AG09309 (cell line): ENCODE data around the gene HPSE.
"Not testable (repeated sequence)": the region's sequence is repeated elsewhere in the genome, so short reads cannot be mapped to it uniquely, and the experiment has no call there.

ENCODE experiments used
- DNase-seq: peaks from one replicate; pipeline ENCODE4 v3.0.0-alpha.2; 2010; ENCODE audit warnings: low read depth
- H3K4me3 ChIP-seq: 2 replicates; pipeline ENCODE4 v1.5.1; 2011; ENCODE audit warnings: mild to moderate bottlenecking, low read depth, low read length, moderate library complexity; ENCODE audit not compliant: control insufficient read depth
- CTCF ChIP-seq: IDR thresholded peaks from 2 replicates; pipeline ENCODE4 v1.5.1; 2011; ENCODE audit warnings: mild to moderate bottlenecking, low read depth, low read length, inconsistent platforms; ENCODE audit not compliant: insufficient read depth, control insufficient read depth; ENCODE audit errors: missing control alignments

HPSE gene

GRCh38 chr4:83326546-83326945 lies 8.1 kb downstream of the HPSE start:
- no peak for TF ChIP-seq CTCF
- H3K4me3 ChIP-seq = no peak overlapping the region
- DNase-seq = no peak

GRCh38 chr4:83325306-83325705 lies 9.3 kb downstream of the HPSE start:
- H3K4me3 ChIP-seq = not testable (repeated sequence)

GRCh38 chr4:83323136-83323535 lies 11.5 kb downstream of the HPSE start:
- H3K4me3 ChIP-seq = no peak overlapping the region
- no peak for TF ChIP-seq CTCF
- DNase-seq = no peak

More at GRCh38 chr4:83325306-83325705, 9.3 kb downstream of the HPSE start:
- DNase-seq = not testable (repeated sequence)

- TF ChIP-seq CTCF = no peak
- H3K4me3 ChIP-seq = no peak overlapping the region
- DNase-seq = no peak
Observed at GRCh38 chr4:83320548-83320947, 14.1 kb downstream of the HPSE start.

GRCh38 chr4:83318666-83319065 lies 16.0 kb downstream of the HPSE start:
- no peak overlapping the region for H3K4me3 ChIP-seq
- DNase-seq = no peak
- no peak for TF ChIP-seq CTCF

GRCh38 chr4:83317671-83318070 lies 17.0 kb downstream of the HPSE start:
- TF ChIP-seq CTCF = no peak
- DNase-seq = no peak
- H3K4me3 ChIP-seq = no peak overlapping the region

- no peak for TF ChIP-seq CTCF
- no peak overlapping the region for H3K4me3 ChIP-seq
- no peak for DNase-seq
Observed at GRCh38 chr4:83316459-83317165, 18.0 kb downstream of the HPSE start.
